ENCODE data around the gene GLT6D1.

GLT6D1 gene

GRCh38 chr9:135620558-135620957 lies 18.8 kb downstream of the GLT6D1 start:
- no peak for DNase-seq

- DNase-seq: no peak
These were observed 19.8 kb downstream of the GLT6D1 start for GRCh38 chr9:135619599-135619886.

GRCh38 chr9:135618866-135619598 lies 20.3 kb downstream of the GLT6D1 start:
- no peak for DNase-seq

- no peak for DNase-seq
These were observed 21.3 kb downstream of the GLT6D1 start for GRCh38 chr9:135617991-135618411.

- no peak for DNase-seq
These were observed 21.8 kb downstream of the GLT6D1 start for GRCh38 chr9:135617538-135617900.

- DNase-seq: no peak
These were observed 22.5 kb downstream of the GLT6D1 start for GRCh38 chr9:135616619-135617537.

GRCh38 chr9:135615666-135616618 lies 23.4 kb downstream of the GLT6D1 start:
- no peak for DNase-seq

- no peak for DNase-seq
These were observed 24.3 kb downstream of the GLT6D1 start for GRCh38 chr9:135614821-135615665.

GRCh38 chr9:135613946-135614805 lies 25.2 kb downstream of the GLT6D1 start:
- DNase-seq: no peak

- no peak for DNase-seq
These were observed 26.1 kb downstream of the GLT6D1 start for GRCh38 chr9:135612981-135613910.

GRCh38 chr9:135612437-135612836 lies 26.9 kb downstream of the GLT6D1 start:
- no peak for DNase-seq

- DNase-seq: no peak
These were observed 27.5 kb downstream of the GLT6D1 start for GRCh38 chr9:135611875-135612209.

- no peak for DNase-seq
These were observed 28.0 kb downstream of the GLT6D1 start for GRCh38 chr9:135611142-135611874.

- DNase-seq: no peak
These were observed 28.8 kb downstream of the GLT6D1 start for GRCh38 chr9:135610290-135611141.

- peak; percentile 13 for DNase-seq
These were observed 29.9 kb downstream of the GLT6D1 start for GRCh38 chr9:135609366-135609955.

- no peak for DNase-seq
These were observed 30.4 kb downstream of the GLT6D1 start for GRCh38 chr9:135608999-135609317.

GRCh38 chr9:135608294-135608998 lies 30.9 kb downstream of the GLT6D1 start:
- no peak for DNase-seq

All from NCI-H82 (cell line).